HG02938 (cell line): ENCODE measurements around the gene POU2F3.
A peak's percentile ranks its signal among the peaks of the same experiment; 100 is the strongest.

Experiments used
- ATAC-seq: cut with Tn5 transposase; IDR thresholded peaks from one replicate; pipeline ENCODE4 v1.9.1; 2021; ENCODE audit warnings: mild to moderate bottlenecking, moderate library complexity; ENCODE audit not compliant: unreplicated experiment

The POU2F3 gene

GRCh38 chr11:120279502-120279901 lies 39.6 kb downstream of the POU2F3 start:
- ATAC-seq, result no peak

GRCh38 chr11:120280600-120281051 lies 40.7 kb downstream of the POU2F3 start:
- ATAC-seq, result no peak

GRCh38 chr11:120281143-120281795 lies 41.3 kb downstream of the POU2F3 start:
- ATAC-seq, result no peak

- ATAC-seq, result no peak
Measured at GRCh38 chr11:120283124-120283523, 43.2 kb downstream of the POU2F3 start.

- no peak for ATAC-seq
Measured at GRCh38 chr11:120284272-120284671, 44.3 kb downstream of the POU2F3 start.

GRCh38 chr11:120285256-120285655 lies 45.3 kb downstream of the POU2F3 start:
- ATAC-seq, result no peak

GRCh38 chr11:120288021-120288420 lies 48.1 kb downstream of the POU2F3 start:
- no peak for ATAC-seq

- no peak for ATAC-seq
Measured at GRCh38 chr11:120289426-120289825, 49.5 kb downstream of the POU2F3 start.

GRCh38 chr11:120290956-120291355 lies 51.0 kb downstream of the POU2F3 start:
- no peak for ATAC-seq

GRCh38 chr11:120293038-120293800 lies 53.3 kb downstream of the POU2F3 start:
- ATAC-seq, result no peak

GRCh38 chr11:120294096-120294495 lies 54.2 kb downstream of the POU2F3 start:
- ATAC-seq, result no peak

- no peak for ATAC-seq
Measured at GRCh38 chr11:120295099-120295498, 55.2 kb downstream of the POU2F3 start.

- ATAC-seq, result no peak
Measured at GRCh38 chr11:120296554-120296953, 56.6 kb downstream of the POU2F3 start.

GRCh38 chr11:120298461-120298860 lies 58.5 kb downstream of the POU2F3 start:
- ATAC-seq, result no peak

- no peak for ATAC-seq
Measured at GRCh38 chr11:120302001-120302805, 62.3 kb downstream of the POU2F3 start.

GRCh38 chr11:120303004-120303637 lies 63.2 kb downstream of the POU2F3 start:
- peak; percentile 61 for ATAC-seq

GRCh38 chr11:120304526-120304925 lies 64.6 kb downstream of the POU2F3 start:
- ATAC-seq, result no peak

GRCh38 chr11:120305286-120305685 lies 65.3 kb downstream of the POU2F3 start:
- no peak for ATAC-seq

GRCh38 chr11:120306519-120307242 lies 66.7 kb downstream of the POU2F3 start:
- ATAC-seq, result no peak

GRCh38 chr11:120307476-120307875 lies 67.5 kb downstream of the POU2F3 start:
- no peak for ATAC-seq
